Stimulated activated CD4-positive, alpha-beta T cell treated with anti-CD3 and anti-CD28 coated beads, Interleukin-1b, Interleukin-23, amount 100 ng/mL, for 24 hours (primary cell): ENCODE measurements around the gene CHKB.
A peak's percentile ranks its signal among the peaks of the same experiment; 100 is the strongest.
"Not testable (repeated sequence)": the region's sequence is repeated elsewhere in the genome, so short reads cannot be mapped to it uniquely, and the experiment has no call there.

Experiments
- DNase-seq, 4 experiments: peaks; one replicate each; pipeline ENCODE4 v3.0.0-alpha.2; 2020; ENCODE audit warnings: low read depth in 4 of 4, low spot score in 1 of 4

CHKB gene

DNA sequence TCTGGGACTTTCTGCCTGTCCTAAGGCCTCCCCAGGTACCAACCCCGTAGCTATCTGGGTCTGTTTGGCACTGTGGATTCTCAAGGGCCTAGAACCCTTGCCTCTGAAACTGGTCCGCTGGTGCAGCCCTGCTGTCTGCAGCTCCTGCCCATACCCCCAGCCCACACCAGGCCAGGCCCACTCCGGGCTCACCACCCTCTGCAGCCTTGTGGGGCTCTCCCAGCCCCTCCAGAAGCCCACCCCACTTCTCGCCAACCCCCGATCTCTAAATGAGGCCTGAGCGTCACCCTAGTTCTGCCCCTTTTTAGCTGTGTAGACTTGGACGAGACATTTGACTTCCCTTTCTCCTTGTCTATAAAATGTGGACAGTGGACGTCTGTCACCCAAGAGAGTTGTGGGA, 32.3 kb downstream of the CHKB start:
- no peak for DNase-seq

DNA sequence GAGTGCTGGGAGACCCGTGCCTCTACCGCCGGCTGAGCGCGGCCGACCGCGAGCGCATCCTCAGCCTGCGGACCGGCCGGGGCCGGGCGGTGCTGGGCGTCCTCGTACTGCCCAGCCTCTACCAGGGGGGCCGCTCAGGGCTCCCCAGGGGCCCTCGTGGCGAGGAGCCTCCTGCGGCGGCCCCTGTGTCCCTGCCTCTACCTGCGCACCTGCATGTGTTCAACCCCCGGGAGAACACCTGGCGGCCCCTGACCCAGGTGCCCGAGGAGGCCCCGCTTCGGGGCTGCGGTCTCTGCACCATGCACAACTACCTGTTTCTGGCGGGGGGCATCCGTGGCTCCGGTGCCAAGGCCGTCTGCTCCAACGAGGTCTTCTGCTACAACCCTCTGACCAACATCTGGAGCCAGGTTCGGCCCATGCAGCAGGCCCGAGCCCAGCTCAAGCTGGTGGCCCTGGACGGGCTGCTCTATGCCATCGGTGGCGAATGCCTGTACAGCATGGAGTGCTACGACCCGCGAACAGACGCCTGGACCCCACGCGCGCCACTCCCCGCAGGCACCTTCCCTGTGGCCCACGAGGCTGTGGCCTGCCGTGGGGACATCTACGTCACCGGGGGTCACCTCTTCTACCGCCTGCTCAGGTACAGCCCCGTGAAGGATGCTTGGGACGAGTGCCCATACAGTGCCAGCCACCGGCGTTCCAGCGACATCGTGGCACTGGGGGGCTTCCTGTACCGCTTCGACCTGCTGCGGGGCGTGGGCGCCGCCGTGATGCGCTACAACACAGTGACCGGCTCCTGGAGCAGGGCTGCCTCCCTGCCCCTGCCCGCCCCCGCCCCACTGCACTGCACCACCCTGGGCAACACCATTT, 33.5 kb downstream of the CHKB start:
- no peak for DNase-seq

DNA sequence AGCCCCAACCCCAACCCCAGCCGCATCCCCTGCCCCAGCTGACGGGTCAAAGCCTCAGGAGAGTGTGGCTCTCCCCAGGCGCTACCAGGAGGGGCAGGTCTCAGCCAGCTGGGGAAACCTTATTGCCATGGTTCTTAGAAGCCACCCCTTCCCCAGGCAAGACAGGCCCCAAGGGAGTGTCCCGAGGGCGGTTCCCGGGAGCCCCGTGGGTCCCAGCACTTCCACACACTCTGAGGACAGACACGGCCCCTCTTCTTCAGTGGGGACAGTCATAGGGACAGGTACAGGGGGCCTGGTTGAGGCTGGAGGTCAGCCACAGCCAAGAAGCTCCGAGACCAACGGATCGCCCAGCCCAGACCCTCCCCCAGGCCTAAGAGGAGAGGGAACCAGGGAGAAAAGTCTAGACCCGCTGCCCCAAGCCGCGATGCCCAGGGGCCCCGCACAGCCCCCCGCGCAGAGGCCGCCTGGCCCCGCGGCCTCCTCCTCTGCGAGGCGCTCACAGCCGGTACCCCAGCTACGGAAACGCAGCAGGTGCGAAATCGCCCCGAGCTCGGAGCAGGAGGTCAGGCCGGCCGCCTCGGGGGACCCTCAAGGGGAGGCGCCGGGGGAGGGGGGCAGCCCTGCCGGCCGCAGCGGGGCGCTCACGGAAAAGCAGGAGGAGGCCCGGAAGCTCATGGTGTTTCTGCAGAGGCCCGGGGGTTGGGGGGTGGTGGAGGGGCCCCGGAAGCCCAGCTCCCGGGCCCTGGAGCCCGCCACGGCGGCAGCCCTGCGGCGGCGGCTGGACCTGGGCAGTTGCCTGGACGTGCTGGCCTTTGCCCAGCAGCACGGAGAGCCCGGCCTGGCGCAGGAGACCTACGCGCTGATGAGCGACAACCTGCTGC, 34.4 kb downstream of the CHKB start:
- no peak for DNase-seq

DNA sequence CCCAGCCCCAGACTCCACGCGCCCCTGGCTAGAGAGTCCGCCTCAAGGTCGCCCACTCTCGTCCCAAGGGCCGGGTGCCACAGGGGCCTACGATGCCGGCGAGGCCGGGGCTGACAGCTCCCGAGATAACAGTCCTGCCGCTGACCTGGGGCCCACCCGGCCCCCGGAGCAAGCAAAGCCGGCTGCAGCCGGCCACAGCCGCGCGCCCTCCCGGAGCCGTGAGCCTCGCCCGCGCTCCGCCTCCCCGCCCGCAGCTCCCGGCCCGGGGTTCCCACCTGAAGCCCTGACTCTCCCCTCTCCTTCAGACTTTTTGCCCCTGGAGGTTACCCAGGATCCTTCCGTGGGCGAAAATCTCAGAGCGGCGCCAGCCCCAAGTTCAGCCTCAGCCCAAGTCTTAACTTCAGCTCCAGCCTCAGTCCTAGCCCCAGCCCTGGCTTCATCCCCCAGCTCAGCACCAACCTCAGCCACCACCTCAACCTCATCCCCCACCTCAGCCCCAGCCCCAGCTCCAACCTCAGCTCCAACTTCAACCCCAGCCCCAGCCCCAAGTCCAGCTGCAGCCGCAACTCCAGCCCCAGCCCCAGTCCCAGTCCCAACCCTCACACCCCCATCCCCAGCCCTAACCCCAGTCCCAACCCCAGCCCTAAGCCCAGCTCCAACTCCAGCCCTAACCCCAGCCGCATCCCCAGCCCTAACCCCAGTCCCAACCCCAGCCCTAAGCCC, 35.2 kb downstream of the CHKB start:
- no peak for DNase-seq

DNA sequence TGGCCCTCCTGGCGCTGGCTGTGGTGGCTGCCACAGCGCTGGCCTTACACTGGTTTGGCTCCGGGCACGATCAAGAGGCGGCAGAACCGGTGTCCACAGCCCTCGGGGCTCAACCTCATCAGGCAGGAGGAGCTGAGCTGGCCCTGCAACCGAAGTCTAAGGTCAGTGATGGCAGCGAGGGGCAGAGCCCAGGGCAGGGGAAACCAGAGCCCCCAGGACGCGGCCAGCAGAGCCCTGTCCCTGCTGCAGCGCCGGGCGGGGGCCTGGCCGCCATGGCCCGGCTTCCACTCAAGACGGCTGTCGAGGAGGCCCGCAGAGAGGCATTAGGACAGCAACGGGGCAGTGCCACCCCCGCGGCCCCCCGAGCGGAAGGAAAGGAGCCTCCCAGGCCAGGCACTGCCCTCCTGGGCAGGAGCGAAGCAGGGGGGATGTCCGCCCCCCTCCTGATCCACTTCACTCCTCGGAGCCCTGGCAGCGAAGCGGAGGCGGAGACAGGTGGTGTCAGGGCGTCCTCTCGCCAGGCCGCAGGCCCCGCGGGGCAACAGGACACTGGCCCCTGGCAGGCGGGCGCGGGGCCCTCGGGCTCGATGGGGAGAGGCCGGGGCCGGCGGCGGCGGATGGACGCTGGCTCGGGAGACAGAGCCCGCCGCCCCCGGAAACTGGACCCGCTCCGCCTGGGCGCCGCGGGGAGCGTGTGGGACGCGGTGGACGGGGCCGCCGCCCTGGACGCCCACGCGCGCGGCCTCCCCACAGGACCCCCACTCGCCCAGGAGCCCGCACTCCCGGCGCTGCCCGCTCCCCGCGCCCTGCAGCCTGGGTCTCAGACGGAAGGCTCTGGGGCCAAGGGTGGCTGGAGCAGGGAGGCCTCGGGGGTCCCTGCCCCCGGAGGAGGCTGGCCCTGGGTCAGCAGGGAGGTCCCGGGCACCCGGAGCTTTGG, 36.1 kb downstream of the CHKB start:
- no peak for DNase-seq

DNA sequence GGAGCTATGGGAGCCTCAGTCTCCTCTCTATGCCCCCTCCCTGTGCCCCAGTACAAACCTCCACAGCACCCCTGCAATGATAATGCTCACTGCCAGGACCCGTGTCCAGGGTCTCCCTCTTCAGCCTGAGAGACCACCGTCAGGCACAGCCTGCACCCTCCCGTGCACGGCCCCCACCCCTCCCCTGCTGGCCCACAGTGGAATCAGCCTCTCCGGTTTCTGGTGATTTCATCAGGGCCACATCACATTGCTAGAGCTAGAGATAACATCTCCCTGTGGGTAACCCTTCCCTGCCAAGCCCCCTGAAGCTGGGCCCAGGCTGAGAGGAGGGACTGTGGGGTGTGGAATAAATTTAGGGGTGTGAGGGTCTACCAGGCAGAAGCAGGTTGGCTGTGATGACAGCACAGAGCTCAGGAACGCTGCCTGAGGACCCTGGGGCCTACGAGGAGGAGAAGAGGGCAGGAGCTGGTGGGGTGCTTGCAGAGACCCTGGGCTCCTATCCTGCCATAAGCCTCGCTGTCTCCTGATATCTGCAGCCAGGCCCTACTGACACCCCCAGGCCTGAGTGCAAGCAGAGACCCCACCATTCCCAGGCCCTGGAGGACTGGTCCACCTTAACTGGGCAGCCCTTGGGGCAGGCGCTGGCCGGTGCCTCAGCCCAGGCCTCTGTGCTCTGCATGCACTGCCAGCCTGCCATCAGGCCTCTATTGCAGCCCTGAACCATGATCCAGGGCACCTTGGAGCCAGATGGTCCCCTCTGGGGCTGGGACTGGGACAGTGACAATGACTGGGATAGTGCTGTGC, 36.9 kb downstream of the CHKB start, which contains the start of gene KLHDC7B:
KLHDC7B (plus strand) TSS at position 378 of the 804 bp plus-strand sequence; CDS start at position 723, 345 bp downstream.
- DNase-seq = no peak

DNA sequence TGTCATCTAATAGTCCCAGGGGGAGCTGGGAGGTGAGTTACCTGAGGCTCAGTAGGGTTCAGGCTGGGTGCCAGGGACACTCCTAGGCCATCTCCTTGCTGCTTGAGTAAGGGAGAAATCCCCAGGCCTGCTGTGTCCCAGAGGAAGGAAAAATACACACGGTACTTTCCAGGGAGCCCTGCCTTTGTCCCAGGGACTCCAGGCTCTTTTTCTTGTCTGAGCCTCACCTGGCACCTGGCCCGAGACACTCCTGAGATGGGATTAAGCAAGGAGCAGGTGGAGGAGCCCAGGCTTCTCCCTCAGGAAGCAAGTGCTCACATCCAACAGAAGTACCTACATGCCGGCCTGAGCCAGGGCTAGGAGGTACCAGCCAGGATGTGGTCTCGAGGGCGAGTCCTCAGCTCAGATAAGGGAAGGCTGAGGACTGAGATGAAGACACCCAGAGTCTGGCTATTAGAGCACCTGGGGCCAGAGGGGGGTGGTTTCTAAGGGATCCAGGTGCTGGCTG, 37.8 kb downstream of the CHKB start:
- no peak for DNase-seq

DNA sequence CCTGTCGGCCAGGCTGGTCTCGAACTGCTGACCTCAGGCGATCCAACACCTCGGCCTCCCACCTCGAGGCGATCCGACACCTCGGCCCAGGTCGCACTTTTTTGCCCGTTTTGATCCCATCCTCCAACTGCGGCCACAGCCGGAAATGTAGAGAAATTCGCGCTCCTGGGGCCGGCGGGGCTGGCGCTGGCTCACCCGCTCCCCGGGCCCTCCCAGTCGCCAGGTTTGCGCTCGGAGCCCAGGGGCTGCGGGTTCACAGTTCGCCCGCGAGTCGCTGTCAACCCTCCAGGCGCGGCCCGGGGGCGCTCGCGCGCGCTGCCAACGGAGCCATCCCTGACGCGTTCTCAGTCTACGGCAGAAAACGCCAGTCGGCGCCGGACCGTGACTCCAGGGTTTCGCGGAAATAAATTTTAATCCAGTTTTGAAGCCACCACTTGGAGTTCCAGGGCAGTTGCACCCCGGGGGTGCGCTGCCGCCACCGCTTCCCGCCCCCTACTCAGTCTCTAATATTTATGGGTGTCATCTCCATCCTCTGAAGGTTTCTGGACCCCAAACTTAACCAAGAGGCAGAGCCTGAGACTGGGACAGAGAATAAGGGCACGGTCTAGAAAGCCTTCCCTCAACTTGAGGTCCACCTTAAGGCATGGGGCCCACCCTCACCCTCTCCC, 38.4 kb downstream of the CHKB start:
- peak; percentile 56 to 79 (median 71) for DNase-seq

DNA sequence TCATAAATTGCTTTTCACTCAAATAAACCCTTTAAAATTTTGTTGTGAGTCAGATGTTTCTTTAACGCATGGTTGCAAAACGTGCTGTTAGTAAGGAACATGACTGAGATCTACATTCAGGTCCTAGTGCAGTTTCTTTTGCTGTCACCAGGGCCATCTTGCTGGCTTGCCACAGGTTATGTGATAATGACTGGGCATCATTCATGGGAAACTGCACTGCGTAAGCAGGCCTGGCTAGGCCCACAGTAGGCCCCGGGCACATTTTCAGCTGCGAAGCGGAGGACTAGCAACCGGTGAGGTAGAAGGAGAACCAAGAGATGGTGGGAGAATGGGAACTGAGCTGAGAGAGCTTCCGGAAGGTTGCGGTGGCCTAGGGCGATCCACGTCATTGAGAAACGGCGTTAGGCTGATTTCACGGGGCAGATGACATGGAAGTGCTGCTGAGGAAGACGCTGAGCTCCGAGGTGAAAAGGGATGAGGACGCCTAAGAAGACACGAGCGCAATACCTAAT, 40.2 kb downstream of the CHKB start:
- DNase-seq = no peak

DNA sequence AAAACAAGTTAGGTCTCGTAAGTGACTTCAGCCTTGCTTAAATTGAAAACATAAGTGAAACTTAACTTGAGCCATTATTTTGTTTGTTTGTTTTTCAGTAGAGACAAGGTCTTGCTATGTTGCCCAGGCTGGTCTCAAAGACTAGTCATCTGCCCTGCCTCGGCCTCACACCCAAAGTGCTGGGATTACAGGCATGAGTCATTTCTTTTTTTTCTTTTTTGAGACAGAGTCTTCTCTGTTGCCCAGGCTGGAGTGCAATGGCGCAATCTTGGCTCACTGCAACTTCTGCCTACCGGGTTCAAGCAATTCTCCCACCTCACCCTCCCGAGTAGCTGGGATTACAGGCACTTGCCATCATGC, 41.0 kb downstream of the CHKB start:
- not testable (repeated sequence) for DNase-seq

DNA sequence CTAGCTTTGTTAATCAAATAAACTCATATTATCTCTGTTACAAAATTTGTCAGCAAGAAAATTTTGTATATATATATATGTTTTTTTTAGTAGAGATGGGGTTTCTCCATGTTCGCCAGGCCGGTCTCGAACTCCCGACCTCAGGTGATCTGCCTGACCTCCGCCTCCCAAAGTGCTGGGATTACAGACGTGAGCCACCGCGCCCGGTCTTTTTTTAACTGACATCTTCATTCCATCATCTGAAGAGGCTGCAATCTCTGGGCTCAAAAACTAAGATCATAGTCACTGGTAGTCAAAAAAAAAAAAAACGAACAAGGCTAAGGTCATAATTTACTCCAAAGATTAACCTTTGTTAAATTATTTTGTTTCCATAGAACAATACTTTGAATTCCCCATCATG, 42.3 kb downstream of the CHKB start:
- no peak for DNase-seq

DNA sequence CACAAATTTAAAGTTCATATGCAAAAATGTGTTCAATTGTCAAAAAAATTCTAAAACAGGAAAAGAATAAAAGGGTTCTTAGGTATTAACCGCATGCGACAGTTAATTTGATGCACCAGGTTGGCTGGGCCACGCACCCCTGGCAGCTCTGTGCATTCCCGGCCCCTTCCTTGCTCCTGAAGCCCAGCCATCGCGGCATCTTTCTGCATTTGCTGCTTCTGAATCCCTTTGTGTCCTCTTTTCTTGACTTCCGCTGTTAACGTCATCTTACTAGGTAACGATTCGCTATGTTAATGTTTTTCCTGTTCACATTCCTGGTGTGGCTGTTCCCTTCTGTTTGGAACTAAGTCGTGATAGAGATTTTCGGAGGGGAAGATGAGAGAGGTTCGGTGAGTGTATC, 44.9 kb downstream of the CHKB start:
- DNase-seq = no peak

DNA sequence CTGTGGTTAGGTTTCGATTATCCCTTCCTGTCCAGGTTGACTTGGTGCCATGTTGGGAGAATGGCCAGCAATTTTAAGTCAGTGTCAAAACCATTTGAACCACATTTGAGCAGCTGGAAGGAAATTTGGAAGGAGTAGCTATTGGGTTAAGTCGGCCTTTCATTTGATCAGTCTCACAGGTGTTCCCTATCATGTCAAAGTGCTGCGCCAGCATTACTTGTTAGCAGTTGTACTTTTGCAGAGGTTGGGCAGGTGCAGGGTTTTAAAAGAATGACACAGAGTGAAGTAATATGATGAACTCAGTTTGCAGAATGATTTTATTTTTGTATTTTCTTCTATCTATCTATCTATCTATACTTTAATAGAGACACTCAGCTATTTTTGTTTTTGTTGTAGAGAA, 46.4 kb downstream of the CHKB start:
- no peak for DNase-seq

DNA sequence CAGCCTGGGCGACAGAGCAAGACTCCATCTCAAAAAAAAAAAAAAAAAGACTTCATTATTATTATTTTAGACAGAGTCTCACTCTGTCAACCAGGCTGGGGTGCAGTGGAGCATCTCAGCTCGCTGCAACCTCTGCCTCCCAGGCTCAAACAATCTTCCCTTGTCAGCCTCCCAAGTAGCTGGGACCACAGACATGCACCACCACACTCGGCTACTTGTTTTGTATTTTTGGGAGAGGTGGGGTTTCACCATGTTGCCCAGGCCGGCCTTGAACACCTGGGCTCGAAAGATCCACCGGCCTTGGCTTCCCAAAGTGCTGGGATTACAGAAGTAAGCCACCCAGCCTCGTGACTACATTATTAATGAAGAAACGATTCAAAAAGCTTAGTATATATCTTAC, 47.5 kb downstream of the CHKB start:
- DNase-seq = no peak

DNA sequence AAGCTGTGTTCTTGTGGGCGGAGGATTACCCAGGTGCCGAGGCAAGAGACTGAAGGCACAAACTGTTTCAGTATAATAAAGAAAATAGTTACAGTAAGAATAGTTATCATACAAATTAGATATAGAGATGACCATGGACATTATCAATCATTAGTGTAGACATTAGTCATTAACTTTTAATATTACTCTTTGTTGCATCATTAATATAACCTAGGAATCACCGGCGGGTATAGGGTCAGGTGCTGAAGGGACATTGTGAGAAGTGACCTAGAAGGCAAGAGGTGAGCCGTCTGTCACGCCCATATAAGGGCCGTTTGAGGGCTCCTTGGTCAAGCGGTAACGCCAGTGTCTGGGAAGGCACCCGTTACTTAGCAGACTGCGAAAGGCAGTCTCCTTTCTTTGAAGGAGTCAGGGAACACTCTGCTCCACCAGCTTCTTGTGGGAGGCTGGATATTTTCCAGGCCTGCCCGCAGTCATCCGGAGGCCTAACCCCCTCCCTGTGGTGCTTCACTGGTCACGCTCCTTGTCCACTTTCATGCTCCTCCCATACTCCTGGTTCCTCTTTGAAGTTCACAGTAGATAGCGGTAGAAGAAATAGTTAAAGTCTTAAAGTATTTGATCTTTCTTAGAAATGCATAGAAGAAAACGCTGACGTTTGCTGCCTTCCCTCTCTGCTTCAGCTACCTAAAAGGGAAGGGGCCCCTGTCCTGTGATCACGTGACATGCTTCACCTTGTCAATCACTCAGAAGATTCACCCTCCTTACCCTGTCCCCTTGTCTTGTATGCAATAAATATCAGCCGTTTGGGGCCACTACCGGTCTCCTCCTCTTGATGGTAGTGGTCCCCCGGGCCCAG, 48.6 kb downstream of the CHKB start:
- not testable (repeated sequence) for DNase-seq

DNA sequence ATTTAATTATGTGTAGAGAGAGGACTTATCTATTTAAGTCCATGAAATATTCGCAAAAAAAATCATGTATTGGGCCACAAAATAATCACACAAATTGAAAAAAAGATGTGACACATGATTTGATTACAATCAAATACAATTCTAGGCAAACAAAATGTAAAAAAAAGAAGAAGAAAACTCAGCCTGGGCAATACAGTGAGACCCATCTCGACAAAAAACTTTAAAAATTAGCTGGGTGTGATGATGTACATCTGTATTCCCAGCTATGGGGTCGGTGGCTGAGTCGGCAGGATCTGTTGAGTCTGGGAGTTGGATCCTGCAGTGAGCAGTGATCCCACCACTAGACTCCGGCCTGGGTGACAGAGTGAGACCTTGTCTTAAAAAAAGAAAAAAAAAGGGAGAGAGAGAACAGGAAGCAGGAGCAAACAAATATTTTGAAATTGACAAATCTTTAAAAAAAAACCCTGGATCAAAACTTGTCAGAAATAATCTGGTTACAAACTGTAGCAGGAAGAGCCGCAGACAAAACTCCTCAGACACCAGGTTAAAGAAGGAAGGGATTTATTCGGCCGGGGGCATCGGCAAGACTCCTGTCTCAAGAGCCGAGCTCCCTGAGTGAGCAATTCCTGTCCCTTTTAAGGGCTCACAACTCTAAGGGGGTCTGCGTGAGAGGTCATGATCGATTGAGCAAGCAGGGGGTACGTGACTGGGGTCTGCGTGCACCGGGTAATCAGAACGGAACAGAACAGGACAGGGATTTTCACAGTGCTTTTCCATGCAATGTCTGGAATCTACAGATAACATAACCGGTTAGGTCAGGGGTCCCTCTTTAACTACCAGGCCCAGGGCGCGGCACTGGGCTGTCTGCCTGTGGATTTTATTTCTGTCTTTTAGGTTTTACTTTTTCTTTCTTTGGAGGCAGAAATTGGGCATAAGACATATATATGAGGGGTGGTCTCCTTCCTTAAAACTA, 49.5 kb downstream of the CHKB start:
- no peak for DNase-seq
